CD4-positive, alpha-beta T cell treated with Interferon alpha-2 for 1 hour (primary cell): ENCODE data around the gene DOCK2.

Experiments used
- DNase-seq, 2 donors: peaks; one replicate each; pipeline ENCODE4 v3.0.0-alpha.2; 2020 to 2022

The DOCK2 gene

DNA sequence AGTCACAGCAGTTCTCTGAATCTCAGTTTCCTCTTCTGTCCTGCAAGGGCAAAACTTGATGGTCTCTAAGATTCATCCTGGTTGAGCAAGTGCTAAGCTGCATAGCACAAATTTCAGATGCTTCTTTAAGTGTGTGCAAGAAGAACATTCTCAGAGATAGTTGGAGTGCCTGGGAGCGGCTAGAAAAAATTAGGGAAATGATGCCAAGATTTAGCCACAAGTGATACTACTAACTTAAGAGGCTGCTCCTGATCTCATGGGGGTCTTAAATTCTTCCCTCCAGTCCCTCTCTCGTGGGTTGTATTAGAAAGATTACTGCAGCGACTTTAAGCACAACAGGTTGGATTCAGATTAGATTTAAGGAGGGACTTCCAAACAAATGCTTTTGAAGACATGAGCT lies 319.1 kb downstream of the DOCK2 start:
- no peak for DNase-seq

DNA sequence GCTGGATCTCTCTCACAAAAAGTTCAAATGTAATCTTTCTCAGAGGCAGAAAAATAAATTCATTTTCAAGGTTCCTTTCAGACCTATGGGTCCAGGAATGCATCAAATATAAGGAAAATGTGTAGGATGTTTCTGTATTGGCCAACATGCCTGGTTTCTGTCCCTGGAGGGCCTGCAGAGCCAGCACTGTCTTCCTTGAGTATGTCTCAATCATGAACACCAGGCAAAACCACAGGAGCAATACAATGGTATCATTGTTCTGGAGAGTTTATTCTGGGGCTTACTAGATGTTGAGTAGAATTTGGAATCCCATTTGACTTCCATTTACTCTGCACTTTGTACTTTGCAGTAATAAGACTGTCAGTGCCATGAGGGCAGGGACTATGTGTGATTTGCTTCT lies 319.7 kb downstream of the DOCK2 start:
- no peak for DNase-seq

DNA sequence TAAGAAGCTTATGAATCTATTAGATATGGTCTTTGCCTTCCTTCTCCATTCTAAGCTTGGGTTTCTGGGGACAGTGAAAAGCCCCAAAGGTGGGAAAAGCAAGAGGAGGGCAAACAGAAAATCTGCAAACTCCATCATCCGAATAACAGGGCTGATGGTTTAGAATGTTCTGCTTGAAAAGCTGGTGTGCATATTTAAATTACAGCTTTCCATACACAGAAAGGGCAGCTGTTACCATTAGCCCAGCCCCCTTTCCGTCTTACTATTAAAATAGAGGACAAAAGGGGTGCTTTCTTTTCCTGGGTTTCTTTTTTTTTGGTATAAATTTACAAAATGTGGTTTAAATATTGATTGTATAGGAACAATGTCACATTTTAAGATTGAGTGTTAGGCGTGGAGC lies 321.2 kb downstream of the DOCK2 start:
- no peak for DNase-seq

DNA sequence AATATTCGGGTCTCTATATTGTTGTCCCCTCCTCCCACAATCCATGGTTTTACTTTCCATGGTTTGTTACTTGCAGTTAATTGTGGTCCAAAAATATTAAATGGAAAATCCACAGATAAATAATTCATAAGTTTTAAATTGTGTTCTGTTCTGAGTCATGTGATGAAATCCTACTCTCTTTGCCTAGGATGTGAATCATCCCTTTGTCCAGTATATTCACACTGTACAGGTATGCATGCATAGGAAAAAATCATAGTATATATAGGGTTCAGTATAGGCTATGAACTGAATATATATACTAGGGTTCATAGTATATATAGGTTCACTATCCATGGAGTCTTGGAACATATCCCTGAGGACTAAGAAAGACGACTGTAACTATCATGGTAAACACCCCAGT lies 323.6 kb downstream of the DOCK2 start:
- no peak for DNase-seq

DNA sequence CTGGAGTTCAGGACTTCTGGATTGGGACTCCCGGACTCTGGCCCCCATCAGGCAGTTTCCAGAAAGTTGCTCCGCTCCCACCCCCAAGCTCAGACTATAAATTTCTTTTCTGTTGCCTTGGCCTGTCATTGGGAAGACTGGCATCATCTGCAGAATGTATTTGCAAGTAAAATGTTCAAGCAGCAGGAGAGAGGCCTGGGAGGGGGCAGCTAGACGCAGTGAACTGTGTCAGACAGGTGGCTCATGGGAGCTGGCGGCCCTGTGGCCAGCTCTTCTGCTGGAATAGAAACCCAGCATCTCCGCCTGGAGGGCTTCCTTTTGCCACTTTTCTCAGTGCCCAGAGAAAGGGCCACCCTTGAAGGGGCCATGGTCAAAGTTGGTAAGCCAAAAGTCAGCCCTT lies 327.2 kb downstream of the DOCK2 start:
- DNase-seq = no peak

DNA sequence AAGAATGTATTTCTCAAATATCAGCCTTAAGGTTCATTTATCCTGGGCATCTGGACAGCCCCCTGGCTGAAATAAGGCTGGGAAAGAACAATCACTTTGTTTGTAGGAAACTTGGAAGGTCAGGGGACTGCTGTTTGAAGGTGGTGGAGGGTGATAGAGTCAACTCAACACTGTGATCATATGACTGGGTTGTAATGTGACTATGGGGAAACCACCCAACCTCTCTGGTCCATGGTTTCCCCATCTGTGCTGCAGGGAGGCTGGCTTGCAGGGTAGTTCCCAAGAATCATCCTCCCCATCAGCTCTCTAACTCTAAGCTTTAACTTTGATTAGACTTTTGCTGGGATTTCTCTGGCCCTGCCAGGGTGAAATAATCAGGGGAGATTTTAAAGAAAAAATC lies 333.3 kb downstream of the DOCK2 start:
- DNase-seq = no peak

DNA sequence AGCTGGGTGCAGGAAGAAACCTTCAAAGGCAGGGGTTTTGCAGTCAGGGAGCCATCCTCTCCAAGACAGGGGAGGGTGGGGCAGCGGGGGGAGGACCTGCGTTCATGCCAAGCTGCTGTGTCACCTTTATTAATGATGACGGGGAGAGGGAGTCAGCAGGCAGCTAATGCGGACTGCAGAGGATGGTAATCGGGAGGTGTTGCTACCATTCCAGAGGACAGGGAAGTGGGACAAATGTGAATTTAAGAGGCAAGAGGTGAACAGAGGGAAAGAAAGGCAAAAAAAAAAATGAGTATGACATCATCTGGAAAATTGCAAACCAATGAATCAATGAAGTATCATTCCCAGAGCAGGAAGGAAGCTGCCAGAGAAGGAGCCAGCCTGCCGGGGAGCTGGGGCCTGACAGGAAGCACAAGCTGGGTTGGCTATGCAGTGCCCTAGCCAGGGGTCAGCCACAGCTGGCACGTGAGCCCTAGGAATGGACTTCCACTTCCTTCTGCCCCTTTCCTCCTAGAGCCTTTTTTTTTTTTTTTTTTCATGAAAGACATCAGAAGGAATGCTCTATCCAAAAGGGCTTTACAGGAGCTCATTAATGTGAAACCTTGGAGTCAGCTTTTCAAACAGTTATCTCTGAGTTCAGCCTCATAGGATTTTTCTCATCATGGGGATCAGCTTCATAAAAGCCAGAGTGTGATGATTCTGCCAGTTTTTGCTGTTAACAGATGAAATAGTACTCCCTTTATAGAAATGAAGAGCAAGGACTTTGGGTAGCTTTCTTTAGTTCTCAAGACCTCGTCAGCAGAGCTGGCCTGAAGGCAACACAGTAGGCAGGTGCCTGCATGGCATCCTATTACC lies 334.1 kb downstream of the DOCK2 start:
- no peak for DNase-seq

DNA sequence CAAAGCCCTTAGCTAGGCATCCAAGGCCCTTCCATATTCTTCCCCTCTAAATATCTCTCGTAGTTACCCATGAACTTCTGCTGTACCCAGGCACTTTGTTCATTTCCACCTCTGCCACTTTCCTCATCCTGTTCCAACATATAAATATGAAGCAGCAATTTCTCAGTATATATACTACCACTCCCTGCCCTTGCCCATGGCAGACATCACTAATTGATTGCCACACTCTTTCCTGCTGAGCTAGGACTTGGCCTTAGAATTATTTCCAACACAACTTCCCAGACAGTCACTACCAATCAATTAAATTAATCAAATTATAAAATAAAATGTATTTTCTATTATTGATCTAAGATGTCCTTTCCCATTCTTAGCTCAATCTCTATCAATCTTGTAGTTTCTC lies 334.7 kb downstream of the DOCK2 start:
- no peak for DNase-seq

DNA sequence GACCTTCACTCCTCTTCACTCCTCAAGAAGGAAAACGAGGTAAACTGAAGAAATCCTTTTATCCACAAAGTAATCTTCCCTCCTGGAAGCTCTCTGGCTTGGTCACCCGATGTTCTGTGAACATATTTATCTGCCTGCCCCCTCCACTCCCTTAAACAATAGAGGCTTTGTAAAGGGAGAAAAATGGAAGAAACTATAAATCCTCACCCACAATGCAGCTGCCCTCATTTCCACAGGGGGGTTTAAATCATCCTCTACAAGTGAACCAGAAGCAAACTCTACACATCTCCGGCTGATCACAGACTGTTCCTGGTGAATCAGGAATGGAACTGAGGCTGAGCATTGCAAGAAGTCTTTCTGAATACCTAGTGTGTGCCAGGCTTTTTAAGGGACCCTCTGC lies 336.0 kb downstream of the DOCK2 start:
- no peak for DNase-seq

DNA sequence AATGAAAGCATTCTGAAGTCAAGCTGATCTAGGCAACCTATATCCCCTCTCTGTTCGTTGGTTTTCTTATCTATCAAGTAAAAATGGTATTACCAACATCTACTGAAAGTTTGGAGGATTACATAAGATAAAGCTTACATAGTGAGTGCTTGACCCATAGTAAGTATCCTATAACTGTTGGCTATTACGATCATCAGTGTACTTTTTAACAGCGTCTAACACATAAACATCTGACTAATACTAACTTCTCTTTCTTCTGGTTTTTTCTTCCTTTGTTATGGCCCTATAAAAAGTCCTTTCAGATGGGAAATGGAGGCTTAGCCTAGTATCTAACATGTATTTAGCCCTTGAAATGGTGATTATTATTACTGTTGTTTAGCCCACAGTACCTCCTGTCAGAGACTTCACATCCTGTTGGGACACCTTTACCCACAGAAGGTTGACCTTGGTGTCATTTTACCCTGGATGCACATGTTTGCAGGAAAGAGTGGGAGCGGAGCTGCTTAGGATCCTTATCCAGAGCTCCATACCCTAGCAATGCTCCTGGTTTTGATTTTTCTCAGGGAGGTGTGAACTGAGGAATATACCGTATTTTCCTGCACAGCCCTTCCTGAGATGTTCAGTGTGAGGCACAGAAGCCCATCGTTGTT lies 337.2 kb downstream of the DOCK2 start:
- DNase-seq = no peak

DNA sequence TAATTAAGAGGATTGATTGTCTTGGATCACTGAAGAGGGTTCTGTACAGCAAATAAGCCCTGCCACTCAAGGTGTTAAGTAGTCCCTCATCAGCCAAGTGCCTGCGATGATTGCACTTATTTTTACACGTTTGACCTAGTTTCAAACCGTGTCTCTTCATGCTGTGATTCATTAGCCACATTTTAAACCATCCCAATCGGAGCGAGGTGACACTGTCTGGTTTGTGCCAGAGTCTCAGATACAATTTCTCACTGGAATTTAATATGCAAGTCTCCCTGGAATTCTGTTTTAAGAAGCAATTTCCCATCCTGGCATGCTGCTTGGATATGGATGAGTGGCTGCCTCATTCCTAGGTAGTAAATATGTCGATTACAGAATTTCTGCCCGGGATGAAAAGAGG lies 341.6 kb downstream of the DOCK2 start:
- no peak for DNase-seq

DNA sequence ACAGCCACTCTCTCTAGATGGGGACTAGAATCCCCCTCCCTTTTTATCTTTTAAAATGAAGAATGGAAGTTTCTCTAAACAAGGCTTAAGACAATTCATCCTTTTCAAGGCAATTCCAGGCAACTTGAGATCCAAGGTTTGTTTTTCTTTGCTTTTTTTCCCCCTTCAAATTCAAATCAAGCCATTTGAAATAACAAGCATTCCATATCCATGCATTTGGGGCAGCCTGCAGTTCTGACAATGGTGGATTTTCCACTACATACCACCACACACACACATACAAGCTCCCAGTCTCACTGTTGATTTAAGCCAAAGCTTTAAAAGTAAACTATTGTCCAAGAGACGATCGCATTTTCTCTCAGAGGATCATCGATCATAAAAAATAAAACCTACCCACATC lies 342.8 kb downstream of the DOCK2 start:
- DNase-seq = no peak

DNA sequence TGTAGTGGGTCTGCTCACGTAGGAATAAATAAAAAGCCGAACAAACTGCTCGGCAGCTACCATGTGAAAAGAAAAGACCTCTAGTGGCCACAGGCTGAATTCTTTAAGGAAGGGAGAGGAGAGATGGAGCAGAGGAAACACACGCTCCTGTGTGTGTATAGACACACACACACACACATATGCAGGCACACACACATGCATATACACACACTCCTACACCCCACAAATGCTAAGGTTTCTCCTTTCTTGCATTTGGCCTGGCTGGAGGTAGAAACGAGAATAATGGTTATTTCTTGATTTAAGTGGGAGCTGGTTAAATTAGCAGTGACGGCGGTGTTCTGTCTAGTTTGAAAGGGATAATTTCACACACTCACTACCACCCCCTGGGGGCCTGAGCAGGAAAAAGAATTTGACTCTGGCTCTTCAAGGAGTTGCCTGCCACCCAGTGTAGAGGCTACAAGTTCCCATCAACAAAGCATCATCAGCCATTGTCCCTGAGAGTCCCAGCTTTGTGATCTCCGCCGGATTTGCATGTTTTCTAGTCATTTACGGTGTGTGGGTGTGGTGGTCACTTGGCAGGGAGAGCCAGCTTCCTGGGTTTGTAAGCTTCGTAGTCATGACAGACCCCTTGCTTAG lies 343.5 kb downstream of the DOCK2 start, which contains the start of gene INSYN2B:
TSS of gene INSYN2B (minus strand) at position 78 of the 636 bp plus-strand sequence. CDS start 96,597 bp downstream, outside the sequence.
- no peak for DNase-seq

DNA sequence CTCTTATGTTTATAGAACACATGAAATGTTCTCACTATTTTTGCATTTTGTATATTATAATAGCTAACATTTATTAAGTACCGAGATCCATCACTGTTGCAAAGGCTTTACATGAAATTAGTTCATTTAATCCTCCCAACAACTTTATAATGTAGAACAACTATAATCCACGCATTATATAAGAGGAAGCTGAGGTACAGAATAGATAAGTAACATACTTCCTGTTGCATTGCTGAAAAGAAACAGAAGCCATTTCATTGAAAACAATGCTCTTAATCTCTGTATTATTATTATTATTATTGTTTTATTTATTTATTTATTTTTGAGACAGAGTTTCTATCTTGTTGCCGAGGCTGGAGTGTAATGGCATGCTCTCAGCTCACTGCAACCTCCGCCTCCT lies 351.1 kb downstream of the DOCK2 start:
- DNase-seq = no peak

DNA sequence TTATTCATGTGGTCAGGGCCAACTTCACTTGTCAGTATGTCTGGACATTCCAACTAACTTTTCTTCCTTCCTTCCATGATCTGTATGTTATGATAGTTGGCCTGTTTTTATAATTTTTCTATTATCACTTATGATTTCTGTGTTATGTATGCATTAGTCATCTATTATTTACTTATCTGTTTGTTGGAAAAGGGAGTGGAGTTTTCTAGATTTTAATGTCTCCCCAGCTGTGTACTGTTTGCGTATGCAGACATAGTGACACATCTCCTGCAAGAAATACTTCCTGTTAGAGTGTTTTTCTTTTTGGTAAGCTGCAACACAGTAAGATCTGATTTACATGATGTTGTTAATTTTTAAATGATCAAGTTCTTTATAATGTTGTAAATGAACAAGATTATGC lies 351.9 kb downstream of the DOCK2 start:
- no peak for DNase-seq

DNA sequence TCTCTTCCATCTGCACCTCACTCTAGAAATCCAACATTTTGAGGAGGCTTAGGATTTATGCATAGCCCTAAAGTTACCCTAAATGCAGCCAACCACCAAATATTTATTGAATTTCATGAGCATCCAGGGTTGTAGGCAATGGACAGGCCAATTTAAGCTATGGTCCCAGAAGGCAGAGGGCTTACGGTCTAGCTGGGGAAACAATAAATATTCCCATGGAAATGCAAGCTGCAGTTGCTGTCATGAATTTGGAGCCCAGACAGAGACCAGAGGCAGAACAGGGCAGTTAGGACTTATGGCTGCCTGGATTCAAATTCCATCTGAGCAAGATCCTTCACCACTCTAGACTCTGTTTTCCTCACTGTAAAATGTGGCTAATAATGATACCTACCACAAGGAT lies 352.3 kb downstream of the DOCK2 start:
- DNase-seq = no peak

DNA sequence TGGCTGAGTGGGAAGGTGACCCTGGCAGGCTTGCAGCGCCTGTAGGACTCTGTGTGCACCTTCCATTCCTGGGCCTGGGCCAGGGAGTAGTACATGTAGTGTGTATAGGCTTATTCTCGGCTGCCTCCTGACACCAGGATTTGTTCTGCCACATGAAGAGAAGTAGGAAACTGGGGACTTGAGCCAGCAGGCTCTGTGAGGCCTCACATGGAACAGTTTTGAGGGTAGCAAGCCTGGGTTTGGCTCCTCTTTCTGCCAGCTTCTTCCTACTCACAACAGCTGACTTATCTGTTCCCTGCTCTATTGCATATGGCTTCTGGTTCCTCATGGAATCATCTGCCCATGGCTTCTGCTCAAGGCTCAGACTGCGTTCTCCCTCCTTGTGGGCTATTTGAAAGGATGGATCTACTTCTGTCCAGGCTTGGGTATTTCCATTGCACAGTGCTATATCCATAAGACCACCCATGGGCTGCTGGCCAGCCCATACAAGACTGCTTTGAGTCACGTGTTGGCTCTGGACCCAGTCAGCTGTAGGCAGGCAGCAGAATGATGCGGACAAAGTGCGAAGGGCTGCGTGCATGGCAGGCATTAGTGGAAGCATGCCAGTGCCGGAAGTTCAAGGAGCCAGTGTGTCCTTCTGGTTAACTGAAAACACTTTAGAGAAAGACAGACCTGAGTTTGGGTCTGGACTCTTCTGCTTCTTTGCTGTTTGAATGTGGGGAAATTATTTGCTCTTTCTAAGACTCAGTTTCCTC lies 354.2 kb downstream of the DOCK2 start:
- no peak for DNase-seq

DNA sequence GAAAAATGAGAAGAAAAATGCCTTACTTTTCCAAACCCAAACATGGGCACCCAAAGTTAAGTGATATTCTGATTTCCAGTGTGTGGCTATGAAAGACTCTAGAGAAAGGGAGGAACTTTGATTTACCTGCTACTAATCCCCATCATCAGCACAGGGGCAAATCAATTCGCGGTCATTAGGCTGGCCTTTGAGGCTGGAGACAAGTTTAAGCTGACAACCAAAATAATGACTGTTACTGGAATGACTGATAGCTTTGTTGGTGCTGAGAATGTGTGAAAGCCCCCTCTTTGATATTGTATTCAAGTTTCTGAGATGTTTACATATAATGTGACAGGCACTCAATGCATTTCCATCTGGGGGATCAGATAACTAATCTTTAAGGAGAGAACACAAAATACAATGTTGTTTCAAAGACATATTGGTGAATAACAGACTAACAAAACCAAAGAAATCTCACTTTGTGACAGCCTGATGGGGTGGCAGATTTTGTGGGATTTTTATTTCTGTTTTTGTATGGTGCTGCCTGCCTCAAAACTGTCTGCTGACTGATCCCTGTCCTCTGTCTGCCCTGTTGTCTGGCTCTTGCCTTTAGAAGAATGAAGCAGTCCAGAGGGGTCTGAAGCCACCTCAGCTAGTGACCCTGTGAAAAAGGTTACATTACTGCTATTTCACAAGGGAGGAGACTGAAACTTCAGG lies 355.9 kb downstream of the DOCK2 start:
- DNase-seq = no peak

DNA sequence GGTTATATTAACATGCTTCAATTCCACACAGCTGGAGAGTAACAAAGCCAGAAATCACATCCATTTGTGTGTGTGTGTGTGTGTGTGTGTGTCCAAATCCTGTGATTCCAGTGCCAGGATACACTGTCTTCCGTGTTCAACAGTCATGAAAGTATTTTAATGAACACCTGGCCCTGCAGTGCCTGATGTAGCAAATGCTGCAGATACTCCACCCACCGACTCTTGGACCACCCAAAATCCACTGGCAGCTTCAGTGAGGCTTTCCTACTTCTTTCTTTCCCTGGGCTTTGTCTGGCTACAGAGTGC lies 356.4 kb downstream of the DOCK2 start:
- no peak for DNase-seq

DNA sequence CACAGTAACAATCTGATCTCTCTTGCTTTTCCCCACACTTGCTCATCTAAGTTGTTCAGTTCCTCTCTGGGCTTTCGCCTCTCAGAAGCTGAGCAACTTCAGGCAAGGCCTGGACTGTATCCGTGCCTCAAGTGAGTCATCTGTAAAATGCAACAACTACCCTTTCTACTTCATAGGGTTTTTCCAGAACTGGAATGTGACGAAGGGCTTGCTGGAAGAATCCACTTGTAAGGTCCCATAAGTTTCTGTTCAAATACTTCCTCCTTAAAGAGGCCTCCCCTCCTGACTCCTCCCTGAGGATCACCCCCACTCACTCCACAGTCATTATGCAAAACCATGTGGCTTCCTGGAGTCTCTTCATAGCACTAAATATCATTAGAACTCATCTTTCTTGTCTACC lies 360.7 kb downstream of the DOCK2 start:
- DNase-seq = no peak

DNA sequence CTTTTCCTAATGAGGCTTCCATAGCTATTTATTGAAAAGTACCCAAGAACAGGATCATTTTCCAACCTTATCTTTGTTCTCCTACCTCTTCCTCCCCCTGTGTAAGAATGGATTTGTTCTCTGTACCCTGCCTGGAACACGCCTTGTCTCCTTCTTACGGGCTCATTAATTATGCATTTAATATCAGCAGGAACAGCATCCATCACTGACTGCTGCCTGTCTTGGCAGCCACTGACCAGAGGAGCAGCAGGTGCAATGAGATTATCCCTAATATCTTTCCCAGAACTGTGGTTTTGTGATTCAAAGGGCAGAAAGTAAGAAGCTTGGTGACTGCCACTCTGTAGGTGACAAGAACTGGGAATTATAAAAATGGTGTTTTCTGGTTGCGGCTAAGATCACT lies 362.5 kb downstream of the DOCK2 start:
- DNase-seq = no peak

DNA sequence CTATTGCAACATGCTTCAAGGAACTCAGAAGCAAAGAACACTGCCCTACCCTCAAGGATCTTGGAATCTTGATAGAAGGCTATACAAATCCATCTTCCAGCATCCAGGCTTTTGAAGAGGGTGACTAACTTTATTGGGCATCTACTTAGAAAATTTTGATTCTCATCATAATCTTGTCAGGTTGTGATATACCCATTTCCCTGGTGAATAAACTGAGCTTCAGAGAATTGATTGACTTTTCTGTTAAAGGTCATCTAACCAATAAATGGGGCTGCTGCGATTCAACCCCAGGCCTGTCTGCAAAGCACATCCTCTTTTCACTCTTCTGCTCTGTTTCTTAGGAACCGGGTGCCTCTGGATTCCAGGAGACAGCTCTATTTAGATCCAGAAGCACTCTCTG lies 363.1 kb downstream of the DOCK2 start:
- no peak for DNase-seq

DNA sequence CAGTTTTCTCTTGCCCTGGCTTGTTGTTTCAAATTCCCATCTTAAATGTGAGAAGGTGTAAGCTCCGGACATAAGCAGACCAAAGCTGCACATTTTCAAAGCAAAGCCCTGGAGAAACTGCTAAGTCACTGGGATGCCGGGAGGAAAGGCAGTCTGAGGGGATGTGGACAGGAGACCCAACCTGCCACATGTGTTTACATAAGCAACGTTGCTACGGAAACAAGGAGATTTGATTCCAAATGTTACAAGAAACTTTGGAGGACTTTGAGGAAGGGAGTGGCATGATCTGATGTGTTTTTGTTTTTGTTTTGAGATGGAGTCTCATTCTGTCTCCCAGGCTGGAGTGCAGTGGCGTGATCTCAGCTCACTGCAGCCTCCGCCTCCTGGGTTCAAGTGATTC lies 368.9 kb downstream of the DOCK2 start:
- DNase-seq = no peak
